GM13976 (cell line): ENCODE measurements around the gene PTPRK.

Source experiments
- DNase-seq: peaks from one replicate; pipeline ENCODE4 v3.0.0; 2012; ENCODE audit warnings: low spot score
- CTCF ChIP-seq: IDR thresholded peaks from 2 replicates; pipeline ENCODE4 v1.5.1; 2012; ENCODE audit warnings: borderline replicate concordance, mild to moderate bottlenecking; ENCODE audit not compliant: insufficient read depth; ENCODE audit errors: extremely low read depth, missing control alignments, control extremely low read depth
- in situ Hi-C: fragments of 300-500 bp; cut with MboI; formaldehyde crosslinking; loops from one replicate; pipeline ENCODE4 v1.12.0; 2022; ENCODE audit warnings: low sequenced_read_pairs, mixed read lengths, inconsistent platforms; ENCODE audit not compliant: unreplicated experiment

The PTPRK gene

DNA sequence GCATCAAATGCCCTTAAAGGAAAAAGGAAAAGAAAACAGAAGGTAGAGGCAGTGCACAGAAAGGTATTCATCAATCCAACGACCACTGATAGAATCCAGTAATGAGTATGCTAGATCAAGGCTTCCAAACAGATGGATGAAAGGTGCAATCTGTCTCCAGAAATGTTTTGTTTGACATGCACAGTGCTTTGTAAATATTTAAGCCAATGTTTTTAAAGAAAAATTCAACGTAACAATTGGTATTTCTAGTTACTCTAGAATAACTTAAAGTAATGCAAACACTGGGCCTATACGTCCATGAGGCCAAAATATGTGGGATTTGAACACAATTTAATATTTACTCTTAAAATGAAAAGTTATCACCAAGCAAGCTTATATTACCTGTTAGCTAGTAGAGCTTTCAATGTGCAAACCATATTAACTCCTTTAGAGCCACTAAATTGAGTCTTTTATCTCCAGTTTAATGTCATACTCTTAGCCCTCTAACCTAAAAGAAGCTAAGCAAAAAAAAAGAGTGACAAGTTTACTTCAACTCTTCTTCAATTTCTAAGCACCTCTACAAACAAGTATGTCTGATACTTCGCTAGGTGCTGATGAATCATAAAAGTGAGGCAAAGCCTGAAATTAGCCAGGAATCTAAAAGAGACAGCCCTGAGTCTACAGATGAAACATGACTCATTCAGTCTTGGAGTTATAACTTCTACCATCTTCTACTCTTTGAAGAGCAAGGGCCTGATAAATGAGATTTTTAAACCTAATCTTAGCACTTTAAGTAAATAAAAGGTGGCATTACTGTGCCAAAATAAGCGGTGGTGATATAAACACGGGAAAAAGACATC lies 169.8 kb downstream of the PTPRK start:
- in situ Hi-C loops = no loop called here
- TF ChIP-seq CTCF = no peak
- no peak for DNase-seq

DNA sequence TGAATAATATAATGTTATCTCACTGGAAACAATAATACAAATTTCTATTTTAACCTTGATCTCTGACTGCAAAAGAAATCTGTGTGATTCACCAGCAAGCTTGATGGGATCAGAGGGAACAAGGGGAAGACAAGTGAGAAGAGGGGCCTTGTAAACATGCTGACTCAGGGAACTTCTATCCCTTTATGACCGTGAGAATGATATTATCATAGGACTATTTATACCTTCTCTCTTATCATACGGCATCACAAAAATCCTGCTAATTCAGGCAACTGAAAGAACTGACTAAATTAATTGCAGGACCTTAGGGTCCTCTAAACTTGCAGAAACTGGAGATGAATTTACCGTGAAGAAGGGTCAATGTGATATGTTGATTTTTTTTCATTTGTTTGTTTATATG lies 173.3 kb downstream of the PTPRK start:
- no peak for TF ChIP-seq CTCF
- in situ Hi-C loops = loop anchor here (25.0 kb wide), 2 partner anchors 485 to 610 kb away; no protein-coding TSS in a partner anchor
- no peak for DNase-seq

GRCh38 chr6:128346569-128346968 lies 173.8 kb downstream of the PTPRK start:
- DNase-seq = no peak
- no peak for TF ChIP-seq CTCF
- in situ Hi-C loops = loop anchor here (25.0 kb wide), 2 partner anchors 484 to 609 kb away; no protein-coding TSS in a partner anchor

- no peak for TF ChIP-seq CTCF
- no peak for DNase-seq
- in situ Hi-C loops = loop anchor here (25.0 kb wide), 2 partner anchors 483 to 608 kb away; no protein-coding TSS in a partner anchor
Measured at GRCh38 chr6:128345278-128345677, 175.1 kb downstream of the PTPRK start.

GRCh38 chr6:128343706-128344105 lies 176.7 kb downstream of the PTPRK start:
- DNase-seq = no peak
- TF ChIP-seq CTCF = no peak
- in situ Hi-C loops = loop anchor here (25.0 kb wide), 2 partner anchors 481 to 606 kb away; no protein-coding TSS in a partner anchor

- in situ Hi-C loops = loop anchor here (25.0 kb wide), 2 partner anchors 478 to 603 kb away; no protein-coding TSS in a partner anchor
- no peak for DNase-seq
- TF ChIP-seq CTCF = no peak
Measured at GRCh38 chr6:128339635-128340450, 180.6 kb downstream of the PTPRK start.
